Liver (tissue), 9 donors: ENCODE measurements around the gene PILRB. TPM values are rescaled to one million over a fixed set of nuclear protein-coding genes. Genes with fewer than 3 reads are reported as not detected.

Experiments
- DNase-seq: peaks from one replicate; pipeline ENCODE4 v3.0.0-alpha.2; 2017; ENCODE audit warnings: low spot score
- H3K27ac ChIP-seq, 2 donors: one replicate each; pipeline ENCODE4 v1.7.0; 2013; ENCODE audit warnings: inconsistent platforms in 2 of 2, low read length in 2 of 2, control low read depth in 1 of 2, low read depth in 1 of 2, mild to moderate bottlenecking in 1 of 2
- H3K27me3 ChIP-seq, 4 donors: one replicate each; pipeline versions ENCODE4 v1.6.1 to v1.7.0; 2013; ENCODE audit warnings: low read length in 3 of 4, inconsistent platforms in 1 of 4, mild to moderate bottlenecking in 1 of 4, moderate library complexity in 1 of 4; ENCODE audit not compliant: control insufficient read depth in 4 of 4, insufficient read depth in 4 of 4
- H3K36me3 ChIP-seq, 4 donors: one replicate each; pipeline versions ENCODE4 v1.6.1 to v1.7.0; 2013; ENCODE audit warnings: low read length in 3 of 4, mild to moderate bottlenecking in 3 of 4, low read depth in 1 of 4, moderate library complexity in 1 of 4; ENCODE audit not compliant: control insufficient read depth in 4 of 4, insufficient read depth in 3 of 4
- H3K4me1 ChIP-seq, 4 donors: one replicate each; pipeline versions ENCODE4 v1.6.1 to v1.7.0; 2013; ENCODE audit warnings: low read length in 3 of 4, mild to moderate bottlenecking in 3 of 4, moderate library complexity in 1 of 4; ENCODE audit not compliant: control insufficient read depth in 4 of 4, insufficient read depth in 4 of 4
- H3K4me3 ChIP-seq, 3 donors: one replicate each; pipeline versions ENCODE4 v1.6.1 to v1.7.0; 2013; ENCODE audit warnings: low read length in 3 of 3, control low read depth in 1 of 3, low read depth in 1 of 3, mild to moderate bottlenecking in 1 of 3
- H3K9ac ChIP-seq, 2 donors: one replicate each; pipeline ENCODE4 v1.7.0; 2013; ENCODE audit warnings: low read length in 2 of 2, mild to moderate bottlenecking in 2 of 2, moderate library complexity in 2 of 2, control low read depth in 1 of 2, low read depth in 1 of 2
- H3K9me3 ChIP-seq, 4 donors: one replicate each; pipeline versions ENCODE4 v1.6.1 to v1.7.0; 2013; ENCODE audit warnings: low read length in 3 of 4; ENCODE audit not compliant: control insufficient read depth in 4 of 4
- ATF3 ChIP-seq: IDR thresholded peaks from 2 replicates; pipeline ENCODE4 v1.6.1; 2016; ENCODE audit warnings: antibody characterized with exemption
- CTCF ChIP-seq: fragments of 150-350 bp; IDR thresholded peaks from 2 replicates; pipeline ENCODE4 v1.5.1; 2017; ENCODE audit warnings: improper control_type of control experiment, low read depth, low read length; ENCODE audit not compliant: missing input control
- EGR1 ChIP-seq, 2 donors: IDR thresholded peaks; 2 replicates each; pipeline ENCODE4 v1.6.1; 2016 to 2018; ENCODE audit warnings: antibody characterized with exemption in 2 of 2, low read depth in 2 of 2
- FOXA1 ChIP-seq: IDR thresholded peaks from 2 replicates; pipeline ENCODE4 v1.6.1; 2016; ENCODE audit warnings: antibody characterized with exemption
- FOXA2 ChIP-seq: IDR thresholded peaks from 2 replicates; pipeline ENCODE4 v1.6.1; 2016; ENCODE audit warnings: antibody characterized with exemption
- GABPA ChIP-seq, 2 donors: IDR thresholded peaks in 1 of 2; conservative IDR thresholded peaks in 1 of 2; 2 replicates each; pipeline ENCODE4 v1.6.1; 2016; ENCODE audit warnings: antibody characterized with exemption in 2 of 2, mild to moderate bottlenecking in 1 of 2, moderate library complexity in 1 of 2
- HNF4A ChIP-seq, 2 donors: conservative IDR thresholded peaks; 2 replicates each; pipeline ENCODE4 v1.6.1; 2016; ENCODE audit warnings: antibody characterized with exemption in 2 of 2, mild to moderate bottlenecking in 2 of 2
- HNF4G ChIP-seq: IDR thresholded peaks from 2 replicates; pipeline ENCODE4 v1.6.1; 2016; ENCODE audit warnings: antibody characterized with exemption
- JUND ChIP-seq, 2 donors: IDR thresholded peaks; 2 replicates each; pipeline ENCODE4 v1.6.1; 2016; ENCODE audit warnings: antibody characterized with exemption in 2 of 2
- MAX ChIP-seq: IDR thresholded peaks from 2 replicates; pipeline ENCODE4 v1.6.1; 2016; ENCODE audit warnings: antibody characterized with exemption
- NR2F2 ChIP-seq: IDR thresholded peaks from 2 replicates; pipeline ENCODE4 v1.6.1; 2016; ENCODE audit warnings: antibody characterized with exemption
- RAD21 ChIP-seq, 2 donors: IDR thresholded peaks; 2 replicates each; pipeline ENCODE4 v1.6.1; 2016; ENCODE audit warnings: antibody characterized with exemption in 2 of 2, mild to moderate bottlenecking in 2 of 2
- REST ChIP-seq: IDR thresholded peaks from 2 replicates; pipeline ENCODE4 v1.6.1; 2016; ENCODE audit warnings: antibody characterized with exemption, mild to moderate bottlenecking
- RXRA ChIP-seq, 2 donors: IDR thresholded peaks; 2 replicates each; pipeline ENCODE4 v1.6.1; 2017 to 2018; ENCODE audit warnings: antibody characterized with exemption in 2 of 2, mild to moderate bottlenecking in 1 of 2
- SP1 ChIP-seq: IDR thresholded peaks from 2 replicates; pipeline ENCODE4 v1.6.1; 2018; ENCODE audit warnings: antibody characterized with exemption, mild to moderate bottlenecking
- TAF1 ChIP-seq: conservative IDR thresholded peaks from 2 replicates; pipeline ENCODE4 v1.6.1; 2016; ENCODE audit warnings: antibody characterized with exemption, mild to moderate bottlenecking
- YY1 ChIP-seq: IDR thresholded peaks from 2 replicates; pipeline ENCODE4 v1.6.1; 2016; ENCODE audit warnings: antibody characterized with exemption, mild to moderate bottlenecking
- ZBTB33 ChIP-seq: IDR thresholded peaks from 2 replicates; pipeline ENCODE4 v1.6.1; 2016; ENCODE audit warnings: antibody characterized with exemption
- WGBS: extraction: QIAGEN DNeasy Blood & Tissue Kit; methylation state at CpG from one replicate; pipeline ENCODE4 v1.1.7; 2013; 5-methylcytosine and 5-hydroxymethylcytosine counted together
- polyA plus RNA-seq, 2 donors: library from polyadenylated mRNA; stranded (reverse) in 1 of 2; unstranded in 1 of 2; fragments of 200-250 nt in 1 of 2; fragments of >200 nt in 1 of 2; fragmentation: Nextera tagmentation in 1 of 2; extraction: Ambion mirVana in 1 of 2; gene quantifications; one replicate each; pipeline versions ENCODE4 v1.2.1 to v1.2.3, GENCODE V29; 2013 to 2015
- total RNA-seq, 2 donors: library from RNA; depleted of rRNA; stranded (reverse); fragments of >200 nt; gene quantifications; one replicate each; pipeline ENCODE4 v1.2.3, GENCODE V29; 2014
- donor health status: healthy.
- donor health status: healthy.
- donor health status: healthy.
- donor health status: healthy.
- donor health status: healthy.

The PILRB gene
- total and polyA plus RNA-seq, 4 donors = 6.0 to 50.8 (median 14.3) TPM

GRCh38 chr7:100401811-100402210, 43.9 kb downstream of the PILRB start:
- peaks cover 0 to 7% (median 0%) of the 10 kb centered on the region in 4 donors for H3K36me3 ChIP-seq
- H3K27ac ChIP-seq = no peak overlapping the region
- no peak overlapping the region for H3K9ac ChIP-seq
- no peak overlapping the region for H3K4me3 ChIP-seq
- H3K9me3 ChIP-seq = no peaks in the 10 kb centered on the region
- no peaks in the 10 kb centered on the region for H3K27me3 ChIP-seq
- 86% methylated on average over 5 of the region's 5 CpGs for WGBS
- no peak for DNase-seq
- TF ChIP-seq GABPA (IDR thresholded peaks at IDR 0.05 in 1 of 2, conservative IDR thresholded peaks at IDR 0.05 in 1 of 2) = no peak
- TF ChIP-seq MAX = no peak
- no peak for TF ChIP-seq JUND (IDR thresholded peaks at IDR 0.05)
- no peak for TF ChIP-seq ATF3
- no peak for TF ChIP-seq TAF1
- no peak for TF ChIP-seq NR2F2
- no peak for TF ChIP-seq YY1
- TF ChIP-seq ZBTB33 = no peak
- no peak for TF ChIP-seq RAD21 (IDR thresholded peaks at IDR 0.05)
- no peak for TF ChIP-seq CTCF
- TF ChIP-seq FOXA1 = no peak
- TF ChIP-seq SP1 = no peak
- no peak for TF ChIP-seq RXRA (IDR thresholded peaks at IDR 0.05)
- TF ChIP-seq EGR1 (IDR thresholded peaks at IDR 0.05; ENCODE audit: low read depth in 2 of 2) = no peak
- TF ChIP-seq HNF4G = no peak
- no peak for TF ChIP-seq HNF4A (conservative IDR thresholded peaks at IDR 0.05)
- TF ChIP-seq REST = no peak
- no peak for TF ChIP-seq FOXA2
- no peaks in the 10 kb centered on the region for H3K4me1 ChIP-seq

GRCh38 chr7:100402241-100402640, 44.3 kb downstream of the PILRB start:
- H3K9ac ChIP-seq = no peak overlapping the region
- H3K27me3 ChIP-seq = no peaks in the 10 kb centered on the region
- H3K4me1 ChIP-seq = no peaks in the 10 kb centered on the region
- no peak for DNase-seq
- no peaks in the 10 kb centered on the region for H3K9me3 ChIP-seq
- H3K27ac ChIP-seq = no peak overlapping the region
- H3K36me3 ChIP-seq = peaks cover 0 to 7% (median 0%) of the 10 kb centered on the region in 4 donors
- no peak overlapping the region for H3K4me3 ChIP-seq
- TF ChIP-seq GABPA (IDR thresholded peaks at IDR 0.05 in 1 of 2, conservative IDR thresholded peaks at IDR 0.05 in 1 of 2) (no peak), HNF4G (no peak), MAX (no peak), TAF1 (no peak), RXRA (IDR thresholded peaks at IDR 0.05) (no peak)
- WGBS = 94% methylated on average over 2 of the region's 2 CpGs
